Measurements from ENCODE around the gene EYS. TPM values are rescaled to one million over a fixed set of nuclear protein-coding genes. Genes with fewer than 3 reads are reported as not detected.
"Not testable (repeated sequence)": the region's sequence is repeated elsewhere in the genome, so short reads cannot be mapped to it uniquely, and the experiment has no call there.

The EYS gene
- total and polyA plus RNA-seq, 4 donors = 0.08 to 0.63 (median 0.36) TPM

- 46% methylated on average over 2 of the region's 2 CpGs for WGBS
These were observed 1904.3 kb downstream of the EYS start for GRCh38 chr6:63802606-63803206.

GRCh38 chr6:63800386-63800785 lies 1906.6 kb downstream of the EYS start:
- DNase-seq (ENCODE audit: low spot score); H3K4me3 ChIP-seq (ENCODE audit: low read depth in 1 of 3, low read length in 3 of 3); H3K9me3 ChIP-seq (ENCODE audit: control insufficient read depth in 4 of 4, low read length in 3 of 4); H3K27me3 ChIP-seq (ENCODE audit: control insufficient read depth in 4 of 4, insufficient read depth in 4 of 4, low read length in 3 of 4); H3K36me3 ChIP-seq (ENCODE audit: control insufficient read depth in 4 of 4, insufficient read depth in 3 of 4, low read depth in 1 of 4, low read length in 3 of 4): not testable (repeated sequence)
- Histone ChIP-seq H3K27ac (ENCODE audit: low read depth in 1 of 2, low read length in 2 of 2) (peak overlapping the region; percentile 74 to 76), H3K4me1 (ENCODE audit: control insufficient read depth in 4 of 4, insufficient read depth in 4 of 4, low read length in 3 of 4) (peaks cover 7 to 26% (median 20%) of the 10 kb centered on the region in 4 donors), H3K9ac (ENCODE audit: low read depth in 1 of 2, low read length in 2 of 2) (peak overlapping the region in 1 of 2 donors; percentile 39)
- 39% methylated on average over 7 of the region's 7 CpGs for WGBS
- peak in 1 of 2 donors; percentile 39 for TF ChIP-seq HNF4A (conservative IDR thresholded peaks at IDR 0.05)
- TF ChIP-seq JUND (IDR thresholded peaks at IDR 0.05) = peak in 1 of 2 donors; percentile 7
- TF ChIP-seq RAD21 (IDR thresholded peaks at IDR 0.05) = peak in 1 of 2 donors; percentile 12
- peak; percentile 77 to 86 for TF ChIP-seq RXRA (IDR thresholded peaks at IDR 0.05)
- peak; percentile 22 for TF ChIP-seq SP1 (IDR thresholded peaks at IDR 0.05)

More at GRCh38 chr6:63802606-63803206, 1904.3 kb downstream of the EYS start:
- TF ChIP-seq, protein P1, sequence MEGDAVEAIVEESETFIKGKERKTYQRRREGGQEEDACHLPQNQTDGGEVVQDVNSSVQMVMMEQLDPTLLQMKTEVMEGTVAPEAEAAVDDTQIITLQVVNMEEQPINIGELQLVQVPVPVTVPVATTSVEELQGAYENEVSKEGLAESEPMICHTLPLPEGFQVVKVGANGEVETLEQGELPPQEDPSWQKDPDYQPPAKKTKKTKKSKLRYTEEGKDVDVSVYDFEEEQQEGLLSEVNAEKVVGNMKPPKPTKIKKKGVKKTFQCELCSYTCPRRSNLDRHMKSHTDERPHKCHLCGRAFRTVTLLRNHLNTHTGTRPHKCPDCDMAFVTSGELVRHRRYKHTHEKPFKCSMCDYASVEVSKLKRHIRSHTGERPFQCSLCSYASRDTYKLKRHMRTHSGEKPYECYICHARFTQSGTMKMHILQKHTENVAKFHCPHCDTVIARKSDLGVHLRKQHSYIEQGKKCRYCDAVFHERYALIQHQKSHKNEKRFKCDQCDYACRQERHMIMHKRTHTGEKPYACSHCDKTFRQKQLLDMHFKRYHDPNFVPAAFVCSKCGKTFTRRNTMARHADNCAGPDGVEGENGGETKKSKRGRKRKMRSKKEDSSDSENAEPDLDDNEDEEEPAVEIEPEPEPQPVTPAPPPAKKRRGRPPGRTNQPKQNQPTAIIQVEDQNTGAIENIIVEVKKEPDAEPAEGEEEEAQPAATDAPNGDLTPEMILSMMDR (IDR thresholded peaks at IDR 0.05; ENCODE audit: low read depth, low read length, missing input control) = peak; percentile 71
- TF ChIP-seq RAD21 (IDR thresholded peaks at IDR 0.05) (peak; percentile 92), TAF1 (conservative IDR thresholded peaks at IDR 0.05) (no peak)
- no peak for DNase-seq (ENCODE audit: low spot score)
- Histone ChIP-seq H3K36me3 (ENCODE audit: control insufficient read depth in 4 of 4, insufficient read depth in 3 of 4, low read depth in 1 of 4, low read length in 3 of 4) (no peaks in the 10 kb centered on the region), H3K4me3 (ENCODE audit: low read depth in 1 of 3, low read length in 3 of 3) (no peak overlapping the region), H3K9ac (ENCODE audit: low read depth in 1 of 2, low read length in 2 of 2) (no peak overlapping the region), H3K4me1 (ENCODE audit: control insufficient read depth in 4 of 4, insufficient read depth in 4 of 4, low read length in 3 of 4) (peaks cover 7 to 41% (median 27%) of the 10 kb centered on the region in 4 donors), H3K9me3 (ENCODE audit: control insufficient read depth in 4 of 4, low read length in 3 of 4) (no peaks in the 10 kb centered on the region), H3K27me3 (ENCODE audit: control insufficient read depth in 4 of 4, insufficient read depth in 4 of 4, low read length in 3 of 4) (no peaks in the 10 kb centered on the region), H3K27ac (ENCODE audit: low read depth in 1 of 2, low read length in 2 of 2) (no peak overlapping the region)

- DNase-seq (ENCODE audit: low spot score) = no peak
- Histone ChIP-seq H3K27me3 (ENCODE audit: control insufficient read depth in 4 of 4, insufficient read depth in 4 of 4, low read length in 3 of 4) (no peaks in the 10 kb centered on the region), H3K9me3 (ENCODE audit: control insufficient read depth in 4 of 4, low read length in 3 of 4) (no peaks in the 10 kb centered on the region), H3K4me3 (ENCODE audit: low read depth in 1 of 3, low read length in 3 of 3) (peak overlapping the region in 2 of 3 donors; percentile 27 to 43), H3K36me3 (ENCODE audit: control insufficient read depth in 4 of 4, insufficient read depth in 3 of 4, low read depth in 1 of 4, low read length in 3 of 4) (no peaks in the 10 kb centered on the region), H3K27ac (ENCODE audit: low read depth in 1 of 2, low read length in 2 of 2) (peak overlapping the region; percentile 74 to 76), H3K9ac (ENCODE audit: low read depth in 1 of 2, low read length in 2 of 2) (peak overlapping the region; percentile 28 to 50), H3K4me1 (ENCODE audit: control insufficient read depth in 4 of 4, insufficient read depth in 4 of 4, low read length in 3 of 4) (peaks cover 7 to 20% (median 15%) of the 10 kb centered on the region in 4 donors)
- WGBS = 36% methylated on average over 9 of the region's 9 CpGs
- TF ChIP-seq GABPA (IDR thresholded peaks at IDR 0.05 in 1 of 2, conservative IDR thresholded peaks at IDR 0.05 in 1 of 2) (peak in 1 of 2 donors; percentile 5), YY1 (IDR thresholded peaks at IDR 0.05) (peak; percentile 51), FOXA2 (IDR thresholded peaks at IDR 0.05) (peak; percentile 28), REST (IDR thresholded peaks at IDR 0.05) (no peak)
These were observed 1907.2 kb downstream of the EYS start for GRCh38 chr6:63799813-63800212.
